WTC11 (cell line): ENCODE results near the gene ACER1. TPM values are rescaled to one million over a fixed set of nuclear protein-coding genes. Genes with fewer than 3 reads are reported as not detected.
"Not testable (repeated sequence)": the region's sequence is repeated elsewhere in the genome, so short reads cannot be mapped to it uniquely, and the experiment has no call there.

Source experiments
- ATAC-seq: fragments of 200-7000 bp; cut with Tn5 transposase; 2 replicates; pipeline ENCODE4 v1.10.0; 2021; ENCODE audit warnings: mild to moderate bottlenecking, moderate library complexity
- CTCF ChIA-PET: fragments of 300-600 bp; sonication (Branson Sonifier 250); formaldehyde crosslinking; loops from one replicate; lab custom pipeline; 2021; ENCODE audit warnings: antibody characterized with exemption; lab: Charles Lee
- POLR2A ChIA-PET: fragments of 350-600 bp; sonication (Branson Sonifier 250); formaldehyde crosslinking; loops from one replicate; lab custom pipeline; 2021; ENCODE audit warnings: antibody characterized with exemption; lab: Charles Lee
- DNase-seq: peaks from one replicate; pipeline ENCODE4 v3.0.0; 2021; ENCODE audit warnings: low spot score
- H3K27ac Mint-ChIP-seq: 2 replicates; pipeline ENCODE4 v1.8.0; 2021; ENCODE audit warnings: mixed read lengths
- H3K27me3 Mint-ChIP-seq: 2 replicates; pipeline ENCODE4 v1.8.0; 2021; ENCODE audit warnings: low read depth, mild to moderate bottlenecking, moderate library complexity, mixed read lengths
- H3K36me3 Mint-ChIP-seq: 2 replicates; pipeline ENCODE4 v1.8.0; 2021; ENCODE audit warnings: mixed read lengths
- H3K4me1 Mint-ChIP-seq: 2 replicates; pipeline ENCODE4 v1.8.0; 2022; ENCODE audit warnings: mixed read lengths
- H3K4me3 Mint-ChIP-seq: 2 replicates; pipeline ENCODE4 v1.8.0; 2021; ENCODE audit warnings: mild to moderate bottlenecking, moderate library complexity, mixed read lengths
- H3K9me3 Mint-ChIP-seq: 2 replicates; pipeline ENCODE4 v1.8.0; 2021; ENCODE audit warnings: mixed read lengths
- E2F1 ChIP-seq: sonication (generic); formaldehyde crosslinking; IDR thresholded peaks from 2 replicates; pipeline ENCODE4 v1.8.0; 2022; ENCODE audit warnings: mild to moderate bottlenecking, missing genetic modification reagents
- ERG ChIP-seq: fragments of 250-450 bp; sonication (Bioruptor Pico); IDR thresholded peaks from 2 replicates; pipeline ENCODE4 v1.8.0; 2021; ENCODE audit warnings: mild to moderate bottlenecking
- ESRRA ChIP-seq: sonication (generic); formaldehyde crosslinking; IDR thresholded peaks from 2 replicates; pipeline ENCODE4 v1.8.1; 2022; ENCODE audit warnings: mild to moderate bottlenecking, missing genetic modification reagents, borderline replicate concordance
- FOXK1 ChIP-seq: sonication (generic); formaldehyde crosslinking; IDR thresholded peaks from 2 replicates; pipeline ENCODE4 v1.8.0; 2022; ENCODE audit warnings: mild to moderate bottlenecking, moderate library complexity, missing genetic modification reagents
- JUN ChIP-seq: sonication (generic); formaldehyde crosslinking; IDR thresholded peaks from 2 replicates; pipeline ENCODE4 v1.8.0; 2023; ENCODE audit warnings: mild to moderate bottlenecking, missing genetic modification reagents
- KAT7 ChIP-seq: sonication (generic); formaldehyde crosslinking; IDR thresholded peaks from 2 replicates; pipeline ENCODE4 v1.8.1; 2023; ENCODE audit warnings: missing genetic modification reagents, mild to moderate bottlenecking, borderline replicate concordance
- NFE2L1 ChIP-seq: sonication (generic); formaldehyde crosslinking; IDR thresholded peaks from 2 replicates; pipeline ENCODE4 v1.8.1; 2023; ENCODE audit warnings: missing genetic modification reagents
- NR1H2 ChIP-seq: sonication (generic); formaldehyde crosslinking; IDR thresholded peaks from 2 replicates; pipeline ENCODE4 v1.9.0; 2021; ENCODE audit warnings: mild to moderate bottlenecking, moderate library complexity, missing genetic modification reagents
- OVOL2 ChIP-seq: fragments of 250-450 bp; sonication (Bioruptor Pico); IDR thresholded peaks from 2 replicates; pipeline ENCODE4 v1.9.0; 2021; ENCODE audit warnings: mild to moderate bottlenecking, borderline replicate concordance
- SOX15 ChIP-seq: fragments of 250-450 bp; sonication (Bioruptor Pico); IDR thresholded peaks from 2 replicates; pipeline ENCODE4 v1.9.0; 2021; ENCODE audit warnings: mild to moderate bottlenecking
- SP1 ChIP-seq: sonication (generic); formaldehyde crosslinking; conservative IDR thresholded peaks from 2 replicates; pipeline ENCODE4 v1.8.1; 2022; ENCODE audit warnings: missing genetic modification reagents
- ZNF138 ChIP-seq: sonication (generic); formaldehyde crosslinking; conservative IDR thresholded peaks from 2 replicates; pipeline ENCODE4 v1.8.1; 2022; ENCODE audit warnings: mild to moderate bottlenecking, moderate library complexity, missing genetic modification reagents
- total RNA-seq: library from RNA; stranded (reverse); gene quantifications from 3 replicates; pipeline ENCODE4 v1.2.3, GENCODE V29; 2021
- TF ChIP-seq, protein P1 (sequence below): sonication (generic); formaldehyde crosslinking; IDR thresholded peaks from 2 replicates; pipeline ENCODE4 v1.8.1; 2023; ENCODE audit warnings: mild to moderate bottlenecking, moderate library complexity, missing genetic modification reagents
- TF ChIP-seq, protein P2 (sequence below): sonication (generic); formaldehyde crosslinking; IDR thresholded peaks from 2 replicates; pipeline ENCODE4 v1.8.1; 2022; ENCODE audit warnings: low read depth, missing genetic modification reagents, borderline replicate concordance
- TF ChIP-seq, protein P3 (sequence below): fragments of 250-450 bp; sonication (Bioruptor Pico); IDR thresholded peaks from 2 replicates; pipeline ENCODE4 v1.9.0; 2021; ENCODE audit warnings: mild to moderate bottlenecking
- TF ChIP-seq, protein P4 (sequence below): fragments of 250-450 bp; sonication (Bioruptor Pico); conservative IDR thresholded peaks from 2 replicates; pipeline ENCODE4 v1.9.0; 2021; ENCODE audit warnings: mild to moderate bottlenecking
- TF ChIP-seq, protein P5 (sequence below): sonication (generic); formaldehyde crosslinking; IDR thresholded peaks from 2 replicates; pipeline ENCODE4 v1.8.1; 2022; ENCODE audit warnings: mild to moderate bottlenecking, missing genetic modification reagents, moderate library complexity, borderline replicate concordance
- TF ChIP-seq, protein P6 (sequence below): sonication (generic); formaldehyde crosslinking; IDR thresholded peaks from 2 replicates; pipeline ENCODE4 v1.8.1; 2023; ENCODE audit warnings: mild to moderate bottlenecking, missing genetic modification reagents, borderline replicate concordance

Gene ACER1
- total RNA-seq, 1 experiment from 2014 or later = not detected

DNA sequence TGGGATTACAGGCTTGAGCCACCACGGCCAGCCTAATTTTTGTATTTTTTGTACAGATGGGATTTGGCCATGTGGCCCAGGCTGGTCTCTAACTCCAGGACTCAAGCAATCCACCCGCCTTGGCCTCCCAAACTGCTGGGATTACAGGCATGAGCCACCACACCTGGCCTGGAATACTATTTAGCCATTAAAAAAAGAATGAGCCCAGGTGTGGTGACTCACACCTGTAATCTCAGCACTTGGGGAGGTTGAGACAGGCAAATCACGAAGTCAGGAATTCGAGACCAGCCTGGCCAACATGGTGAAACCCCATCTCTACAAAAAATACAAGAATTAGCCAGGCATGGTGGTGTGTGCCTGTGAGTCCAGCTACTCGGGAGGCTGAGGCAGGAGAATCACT lies 17.8 kb downstream of the ACER1 start:
- ATAC-seq, H3K4me1 Mint-ChIP-seq, CTCF ChIA-PET, DNase-seq, POLR2A ChIA-PET, H3K4me3 Mint-ChIP-seq, H3K27ac Mint-ChIP-seq: not testable (repeated sequence)
- peaks cover 20% of the 10 kb centered on the region for H3K27me3 Mint-ChIP-seq
- H3K36me3 Mint-ChIP-seq = peaks cover 11% of the 10 kb centered on the region
- peaks cover 37% of the 10 kb centered on the region for H3K9me3 Mint-ChIP-seq

DNA sequence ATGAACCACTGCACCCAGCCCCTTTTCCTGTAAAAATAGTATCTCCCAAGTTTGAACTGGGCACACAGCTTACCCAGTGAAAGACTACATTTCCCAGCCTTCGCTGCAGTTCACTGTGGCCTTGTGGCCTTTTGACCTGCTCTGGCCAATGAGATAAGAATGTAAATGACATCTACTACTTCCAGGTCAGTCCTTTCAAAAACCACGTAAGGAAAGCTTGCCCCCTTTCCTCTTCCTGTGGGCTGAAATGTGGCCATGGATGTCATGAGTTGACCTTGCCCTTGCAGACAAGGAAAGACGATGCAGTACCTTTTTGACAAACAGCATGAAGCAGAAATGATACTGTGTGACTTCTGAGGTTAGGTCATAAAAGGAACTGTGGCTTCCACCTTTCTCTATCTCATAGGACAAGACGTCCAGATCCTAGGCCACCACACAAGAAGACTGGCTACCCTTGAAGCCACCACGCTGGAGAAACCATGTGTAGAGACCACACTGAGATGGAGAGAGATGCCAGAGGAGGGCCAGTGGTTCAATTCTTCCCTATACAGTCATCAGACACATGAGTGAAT lies 19.9 kb downstream of the ACER1 start:
- TF ChIP-seq, protein P1, sequence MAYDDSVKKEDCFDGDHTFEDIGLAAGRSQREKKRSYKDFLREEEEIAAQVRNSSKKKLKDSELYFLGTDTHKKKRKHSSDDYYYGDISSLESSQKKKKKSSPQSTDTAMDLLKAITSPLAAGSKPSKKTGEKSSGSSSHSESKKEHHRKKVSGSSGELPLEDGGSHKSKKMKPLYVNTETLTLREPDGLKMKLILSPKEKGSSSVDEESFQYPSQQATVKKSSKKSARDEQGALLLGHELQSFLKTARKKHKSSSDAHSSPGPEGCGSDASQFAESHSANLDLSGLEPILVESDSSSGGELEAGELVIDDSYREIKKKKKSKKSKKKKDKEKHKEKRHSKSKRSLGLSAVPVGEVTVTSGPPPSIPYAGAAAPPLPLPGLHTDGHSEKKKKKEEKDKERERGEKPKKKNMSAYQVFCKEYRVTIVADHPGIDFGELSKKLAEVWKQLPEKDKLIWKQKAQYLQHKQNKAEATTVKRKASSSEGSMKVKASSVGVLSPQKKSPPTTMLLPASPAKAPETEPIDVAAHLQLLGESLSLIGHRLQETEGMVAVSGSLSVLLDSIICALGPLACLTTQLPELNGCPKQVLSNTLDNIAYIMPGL (CRISPR knock-in tag) = no peak
- TF ChIP-seq ZNF138 (CRISPR knock-in tag) = no peak
- TF ChIP-seq, protein P2, sequence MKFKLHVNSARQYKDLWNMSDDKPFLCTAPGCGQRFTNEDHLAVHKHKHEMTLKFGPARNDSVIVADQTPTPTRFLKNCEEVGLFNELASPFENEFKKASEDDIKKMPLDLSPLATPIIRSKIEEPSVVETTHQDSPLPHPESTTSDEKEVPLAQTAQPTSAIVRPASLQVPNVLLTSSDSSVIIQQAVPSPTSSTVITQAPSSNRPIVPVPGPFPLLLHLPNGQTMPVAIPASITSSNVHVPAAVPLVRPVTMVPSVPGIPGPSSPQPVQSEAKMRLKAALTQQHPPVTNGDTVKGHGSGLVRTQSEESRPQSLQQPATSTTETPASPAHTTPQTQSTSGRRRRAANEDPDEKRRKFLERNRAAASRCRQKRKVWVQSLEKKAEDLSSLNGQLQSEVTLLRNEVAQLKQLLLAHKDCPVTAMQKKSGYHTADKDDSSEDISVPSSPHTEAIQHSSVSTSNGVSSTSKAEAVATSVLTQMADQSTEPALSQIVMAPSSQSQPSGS (CRISPR knock-in tag) = no peak
- TF ChIP-seq, protein P3, sequence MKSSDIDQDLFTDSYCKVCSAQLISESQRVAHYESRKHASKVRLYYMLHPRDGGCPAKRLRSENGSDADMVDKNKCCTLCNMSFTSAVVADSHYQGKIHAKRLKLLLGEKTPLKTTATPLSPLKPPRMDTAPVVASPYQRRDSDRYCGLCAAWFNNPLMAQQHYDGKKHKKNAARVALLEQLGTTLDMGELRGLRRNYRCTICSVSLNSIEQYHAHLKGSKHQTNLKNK (CRISPR knock-in tag) = no peak
- TF ChIP-seq ERG (CRISPR knock-in tag) = no peak
- TF ChIP-seq, protein P4, sequence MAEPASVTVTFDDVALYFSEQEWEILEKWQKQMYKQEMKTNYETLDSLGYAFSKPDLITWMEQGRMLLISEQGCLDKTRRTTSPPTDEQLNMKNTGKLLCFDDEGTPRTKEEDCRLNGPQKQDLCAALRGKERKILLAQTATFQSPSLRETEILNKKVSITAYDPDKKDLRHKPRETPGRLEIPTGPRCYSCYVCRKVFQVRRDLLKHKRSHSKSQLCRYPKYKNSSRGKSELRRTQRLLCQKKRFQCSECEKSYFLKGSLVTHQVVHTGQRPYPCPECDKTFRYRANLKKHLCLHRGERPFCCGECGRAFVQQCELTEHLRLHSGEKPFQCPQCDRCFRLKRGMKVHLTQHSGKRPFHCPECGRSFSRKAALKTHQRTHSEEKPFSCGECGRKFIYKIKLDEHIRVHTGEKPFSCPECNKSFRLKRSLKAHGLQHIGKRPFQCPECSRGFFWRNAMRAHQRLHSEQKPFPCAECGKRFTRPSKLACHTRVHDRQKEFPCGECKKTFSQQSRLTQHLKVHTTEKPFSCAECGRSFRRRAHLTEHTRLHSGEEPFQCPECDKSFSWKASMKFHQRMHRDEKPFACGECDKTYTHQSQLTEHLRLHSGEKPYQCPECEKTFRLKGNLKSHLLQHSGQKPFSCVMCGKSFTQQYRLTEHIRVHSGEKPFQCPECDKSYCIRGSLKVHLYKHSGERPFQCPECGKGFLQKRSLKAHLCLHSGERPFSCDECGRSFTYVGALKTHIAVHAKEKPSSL (CRISPR knock-in tag) = no peak
- no peak for TF ChIP-seq E2F1 (CRISPR knock-in tag)
- no peak for TF ChIP-seq SOX15 (CRISPR knock-in tag)
- TF ChIP-seq, protein P5, sequence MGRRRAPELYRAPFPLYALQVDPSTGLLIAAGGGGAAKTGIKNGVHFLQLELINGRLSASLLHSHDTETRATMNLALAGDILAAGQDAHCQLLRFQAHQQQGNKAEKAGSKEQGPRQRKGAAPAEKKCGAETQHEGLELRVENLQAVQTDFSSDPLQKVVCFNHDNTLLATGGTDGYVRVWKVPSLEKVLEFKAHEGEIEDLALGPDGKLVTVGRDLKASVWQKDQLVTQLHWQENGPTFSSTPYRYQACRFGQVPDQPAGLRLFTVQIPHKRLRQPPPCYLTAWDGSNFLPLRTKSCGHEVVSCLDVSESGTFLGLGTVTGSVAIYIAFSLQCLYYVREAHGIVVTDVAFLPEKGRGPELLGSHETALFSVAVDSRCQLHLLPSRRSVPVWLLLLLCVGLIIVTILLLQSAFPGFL = no peak
- no peak for TF ChIP-seq JUN (CRISPR knock-in tag)
- TF ChIP-seq, all 79 proteins: peak for 0
- H3K4me1 Mint-ChIP-seq = no peaks in the 10 kb centered on the region
- CTCF ChIA-PET = no interaction called here
- H3K27ac Mint-ChIP-seq = no peak overlapping the region
- DNase-seq = no peak
- no peak for ATAC-seq
- H3K27me3 Mint-ChIP-seq = peaks cover 20% of the 10 kb centered on the region
- H3K36me3 Mint-ChIP-seq = peaks cover 11% of the 10 kb centered on the region
- peaks cover 33% of the 10 kb centered on the region for H3K9me3 Mint-ChIP-seq
- no peak overlapping the region for H3K4me3 Mint-ChIP-seq
- POLR2A ChIA-PET = no interaction called here

- ChIA-PET POLR2A (no interaction called here), CTCF (interaction anchor here (1.3 to 1.4 kb wide), 3 partner anchors 29 to 287 kb away, joined by 3 to 7 read pairs (median 5); no protein-coding TSS in a partner anchor)
- Mint-ChIP-seq H3K4me1 (no peaks in the 10 kb centered on the region), H3K4me3 (no peak overlapping the region), H3K27me3 (peaks cover 22% of the 10 kb centered on the region), H3K36me3 (peaks cover 8% of the 10 kb centered on the region), H3K9me3 (peaks cover 29% of the 10 kb centered on the region), H3K27ac (no peak overlapping the region)
- DNase-seq = peak; percentile 17
- no peak for ATAC-seq
- TF ChIP-seq KAT7 (CRISPR knock-in tag) (no peak), NFE2L1 (CRISPR knock-in tag) (no peak), OVOL2 (CRISPR knock-in tag) (no peak), SP1 (CRISPR knock-in tag) (no peak), ESRRA (no peak), FOXK1 (CRISPR knock-in tag) (no peak), NR1H2 (CRISPR knock-in tag) (no peak)
- TF ChIP-seq, protein P6, sequence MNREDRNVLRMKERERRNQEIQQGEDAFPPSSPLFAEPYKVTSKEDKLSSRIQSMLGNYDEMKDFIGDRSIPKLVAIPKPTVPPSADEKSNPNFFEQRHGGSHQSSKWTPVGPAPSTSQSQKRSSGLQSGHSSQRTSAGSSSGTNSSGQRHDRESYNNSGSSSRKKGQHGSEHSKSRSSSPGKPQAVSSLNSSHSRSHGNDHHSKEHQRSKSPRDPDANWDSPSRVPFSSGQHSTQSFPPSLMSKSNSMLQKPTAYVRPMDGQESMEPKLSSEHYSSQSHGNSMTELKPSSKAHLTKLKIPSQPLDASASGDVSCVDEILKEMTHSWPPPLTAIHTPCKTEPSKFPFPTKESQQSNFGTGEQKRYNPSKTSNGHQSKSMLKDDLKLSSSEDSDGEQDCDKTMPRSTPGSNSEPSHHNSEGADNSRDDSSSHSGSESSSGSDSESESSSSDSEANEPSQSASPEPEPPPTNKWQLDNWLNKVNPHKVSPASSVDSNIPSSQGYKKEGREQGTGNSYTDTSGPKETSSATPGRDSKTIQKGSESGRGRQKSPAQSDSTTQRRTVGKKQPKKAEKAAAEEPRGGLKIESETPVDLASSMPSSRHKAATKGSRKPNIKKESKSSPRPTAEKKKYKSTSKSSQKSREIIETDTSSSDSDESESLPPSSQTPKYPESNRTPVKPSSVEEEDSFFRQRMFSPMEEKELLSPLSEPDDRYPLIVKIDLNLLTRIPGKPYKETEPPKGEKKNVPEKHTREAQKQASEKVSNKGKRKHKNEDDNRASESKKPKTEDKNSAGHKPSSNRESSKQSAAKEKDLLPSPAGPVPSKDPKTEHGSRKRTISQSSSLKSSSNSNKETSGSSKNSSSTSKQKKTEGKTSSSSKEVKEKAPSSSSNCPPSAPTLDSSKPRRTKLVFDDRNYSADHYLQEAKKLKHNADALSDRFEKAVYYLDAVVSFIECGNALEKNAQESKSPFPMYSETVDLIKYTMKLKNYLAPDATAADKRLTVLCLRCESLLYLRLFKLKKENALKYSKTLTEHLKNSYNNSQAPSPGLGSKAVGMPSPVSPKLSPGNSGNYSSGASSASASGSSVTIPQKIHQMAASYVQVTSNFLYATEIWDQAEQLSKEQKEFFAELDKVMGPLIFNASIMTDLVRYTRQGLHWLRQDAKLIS (CRISPR knock-in tag) = no peak
These were observed 21.4 kb downstream of the ACER1 start for GRCh38 chr19:6312018-6312417.
